Epithelial cell of esophagus (primary cell): Measurements from ENCODE around the gene DEDD.

Experiments used
- DNase-seq: peaks from one replicate; pipeline ENCODE4 v3.0.0; 2010; ENCODE audit warnings: low read depth
- H3K4me3 ChIP-seq: 2 replicates; pipeline ENCODE4 v1.5.1; 2011; ENCODE audit warnings: mild to moderate bottlenecking, low read length, control low read depth
- CTCF ChIP-seq: IDR thresholded peaks from 2 replicates; pipeline ENCODE4 v1.5.1; 2011; ENCODE audit warnings: low read depth, mild to moderate bottlenecking, low read length, control low read depth, inconsistent platforms; ENCODE audit not compliant: insufficient read depth; ENCODE audit errors: missing control alignments

DEDD gene

DNA sequence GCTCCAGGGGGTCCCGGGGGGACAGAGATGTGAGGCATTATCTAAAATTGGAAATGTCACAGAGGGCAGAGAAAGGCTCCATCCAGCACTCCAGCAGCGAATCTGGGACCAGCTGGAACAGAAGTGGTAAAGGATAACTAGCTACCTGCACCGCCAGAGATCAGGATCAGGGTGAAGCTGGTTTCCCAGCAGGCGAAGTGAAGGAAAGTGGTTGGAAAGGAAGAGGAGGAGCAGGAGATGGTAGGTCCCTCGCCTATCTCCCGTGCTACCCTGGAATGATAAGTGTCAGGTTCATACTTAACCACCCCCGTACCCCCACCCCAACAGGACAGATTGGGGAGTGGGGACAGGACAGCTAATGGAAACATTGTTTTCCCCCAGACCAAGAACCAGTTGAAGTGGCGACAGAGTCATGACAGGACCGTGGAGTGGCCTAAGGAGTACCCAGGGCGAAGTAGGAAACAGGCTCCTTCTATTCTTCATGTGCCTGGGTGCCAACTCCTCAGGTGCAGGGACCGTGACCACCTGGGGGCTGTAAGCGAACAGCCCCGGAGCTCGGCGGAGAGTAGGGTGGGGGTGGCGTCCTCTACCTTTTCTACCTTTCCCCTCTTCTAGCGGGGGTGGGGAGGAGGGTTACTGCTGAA, 44.1 kb upstream of the DEDD start:
- no peak for TF ChIP-seq CTCF
- DNase-seq = no peak
- H3K4me3 ChIP-seq = peak overlapping the region; percentile 95

DNA sequence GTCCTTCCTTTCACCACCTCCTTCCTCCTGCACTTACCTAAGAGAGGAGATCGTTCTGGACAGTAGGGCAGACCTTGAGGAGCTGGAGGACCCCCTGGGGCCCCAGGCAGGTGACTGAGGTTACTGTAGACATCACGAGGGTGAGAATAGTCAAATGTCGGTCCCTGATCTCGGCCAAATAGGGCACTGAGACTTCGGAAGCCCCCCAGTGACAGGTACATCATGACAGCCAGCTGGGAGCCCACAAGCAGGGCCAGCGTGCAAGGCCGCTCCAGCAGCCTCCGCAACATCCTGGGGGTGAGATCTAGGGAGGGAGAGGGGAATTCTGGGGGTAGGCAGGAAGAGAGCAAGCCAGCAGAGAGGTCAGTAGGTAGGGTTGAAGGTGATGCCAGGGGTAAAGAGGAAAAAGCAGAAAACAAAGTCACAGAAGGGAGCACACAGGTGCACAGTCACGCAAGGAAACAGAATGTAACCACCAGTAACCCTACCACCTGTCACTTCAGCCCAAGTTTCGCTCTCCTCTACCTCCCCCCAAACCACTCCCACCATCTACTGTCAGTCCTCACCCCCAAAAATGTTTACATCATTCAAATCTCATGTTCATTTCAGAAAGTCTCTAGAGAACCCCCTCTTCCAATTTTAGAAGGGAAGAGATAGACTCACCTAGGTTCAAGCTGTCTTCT, 43.4 kb upstream of the DEDD start:
- DNase-seq = no peak
- H3K4me3 ChIP-seq = peak overlapping the region; percentile 95
- no peak for TF ChIP-seq CTCF

- DNase-seq = no peak
- no peak overlapping the region for H3K4me3 ChIP-seq
- TF ChIP-seq CTCF = no peak
These were observed 42.4 kb upstream of the DEDD start for GRCh38 chr1:161174911-161175310.

GRCh38 chr1:161173711-161174110, 41.2 kb upstream of the DEDD start:
- no peak overlapping the region for H3K4me3 ChIP-seq
- no peak for DNase-seq
- TF ChIP-seq CTCF = no peak

- DNase-seq = no peak
- TF ChIP-seq CTCF = no peak
- no peak overlapping the region for H3K4me3 ChIP-seq
These were observed 40.4 kb upstream of the DEDD start for GRCh38 chr1:161172776-161173376.

DNA sequence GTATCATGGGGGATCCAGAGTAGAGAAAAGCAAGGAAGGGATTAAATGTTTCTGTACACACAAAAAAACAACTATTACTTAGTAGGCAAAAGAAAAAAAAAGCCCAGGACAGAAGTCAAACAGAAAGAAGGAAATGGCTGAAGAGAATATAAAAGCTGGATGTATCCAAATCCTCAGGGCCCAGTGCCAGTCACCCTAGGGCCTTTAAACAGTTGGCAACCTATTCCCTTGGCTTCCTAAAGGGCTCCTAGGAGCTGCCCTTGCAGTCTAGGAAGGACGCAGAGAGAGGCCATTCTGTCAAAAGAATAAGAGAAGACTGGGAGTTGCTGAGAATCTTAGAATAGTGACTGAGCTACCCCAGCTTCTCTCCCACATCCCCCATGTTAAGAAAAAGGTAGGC, 39.9 kb upstream of the DEDD start:
- DNase-seq = no peak
- no peak overlapping the region for H3K4me3 ChIP-seq
- TF ChIP-seq CTCF = no peak
